NCI-H82 treated with DMSO at 0.1 percent for 48 hours (cell line): ENCODE data around the gene SLC16A4.

Experiments used
- DNase-seq: peaks from one replicate; lab custom pipeline; 2025; ENCODE audit not compliant: unreplicated experiment; lab: John Stamatoyannopoulos, UW

The SLC16A4 gene

GRCh38 chr1:110335265-110335664 is 55.6 kb downstream of the SLC16A4 start:
- no peak for DNase-seq

GRCh38 chr1:110328700-110329099 is 62.1 kb downstream of the SLC16A4 start:
- no peak for DNase-seq

GRCh38 chr1:110328274-110328673 is 62.6 kb downstream of the SLC16A4 start:
- DNase-seq = no peak

GRCh38 chr1:110326826-110327225 is 64.0 kb downstream of the SLC16A4 start:
- no peak for DNase-seq

- no peak for DNase-seq
These were observed 66.2 kb downstream of the SLC16A4 start for GRCh38 chr1:110324667-110325066.

GRCh38 chr1:110321846-110322245 is 69.0 kb downstream of the SLC16A4 start:
- no peak for DNase-seq

- no peak for DNase-seq
These were observed 69.8 kb downstream of the SLC16A4 start for GRCh38 chr1:110321045-110321444.

- no peak for DNase-seq
These were observed 70.7 kb downstream of the SLC16A4 start for GRCh38 chr1:110320168-110320518.

- no peak for DNase-seq
These were observed 71.3 kb downstream of the SLC16A4 start for GRCh38 chr1:110319332-110320167.

- no peak for DNase-seq
These were observed 72.8 kb downstream of the SLC16A4 start for GRCh38 chr1:110318046-110318445.

GRCh38 chr1:110316735-110317134 is 74.1 kb downstream of the SLC16A4 start:
- no peak for DNase-seq
